ENCODE data around the gene CANT1.
"Not testable (repeated sequence)": the region's sequence is repeated elsewhere in the genome, so short reads cannot be mapped to it uniquely, and the experiment has no call there.

Gene CANT1

DNA sequence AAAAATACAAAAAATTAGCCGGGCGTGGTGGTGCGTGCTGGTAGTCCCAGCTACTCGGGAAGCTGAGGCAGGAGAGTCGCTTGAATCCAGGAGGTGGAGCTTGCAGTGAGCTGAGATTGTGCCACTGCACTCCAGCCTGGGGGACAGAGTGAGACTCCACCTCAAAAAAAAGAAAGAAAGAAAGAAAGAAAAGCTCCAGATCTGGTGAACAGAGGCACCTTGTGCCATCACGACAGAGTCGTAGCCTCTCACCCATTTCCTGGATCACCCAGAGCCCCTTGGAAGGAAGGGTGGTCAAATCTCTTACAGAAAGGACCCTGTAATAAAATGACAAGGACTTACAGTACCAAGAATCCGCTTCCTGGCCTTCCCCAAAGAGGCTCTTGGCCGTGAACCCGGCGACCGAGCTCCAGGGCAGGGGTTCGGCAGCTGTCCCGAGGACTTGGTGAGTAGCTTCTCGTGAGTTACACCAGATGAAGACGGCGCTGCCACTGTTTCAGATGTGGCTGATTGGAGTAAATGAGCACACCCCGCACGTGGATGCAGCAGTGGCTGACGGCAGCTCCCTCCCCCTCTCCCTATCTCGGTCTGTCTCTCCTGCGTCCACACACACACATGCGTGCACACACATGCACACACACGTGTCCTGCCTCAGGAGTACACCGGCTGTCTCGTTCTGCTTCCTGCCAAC, 43.3 kb downstream of the CANT1 start:
- Histone ChIP-seq H3K4me1 (ENCODE audit: control insufficient read depth, insufficient read depth, low read length) (peaks cover 11% of the 10 kb centered on the region), H3K9me3 (ENCODE audit: control insufficient read depth, low read length) (no peaks in the 10 kb centered on the region), H3K4me3 (ENCODE audit: low read length) (no peak overlapping the region), H3K36me3 (ENCODE audit: control insufficient read depth, insufficient read depth, low read length, severe bottlenecking) (peaks cover 12% of the 10 kb centered on the region), H3K27me3 (replicated peaks; ENCODE audit: control insufficient read depth, insufficient read depth, low read length) (no peaks in the 10 kb centered on the region), H3K9ac (ENCODE audit: low read length) (no peak overlapping the region)
- DNase-seq (ENCODE audit: low read depth), result no peak

DNA sequence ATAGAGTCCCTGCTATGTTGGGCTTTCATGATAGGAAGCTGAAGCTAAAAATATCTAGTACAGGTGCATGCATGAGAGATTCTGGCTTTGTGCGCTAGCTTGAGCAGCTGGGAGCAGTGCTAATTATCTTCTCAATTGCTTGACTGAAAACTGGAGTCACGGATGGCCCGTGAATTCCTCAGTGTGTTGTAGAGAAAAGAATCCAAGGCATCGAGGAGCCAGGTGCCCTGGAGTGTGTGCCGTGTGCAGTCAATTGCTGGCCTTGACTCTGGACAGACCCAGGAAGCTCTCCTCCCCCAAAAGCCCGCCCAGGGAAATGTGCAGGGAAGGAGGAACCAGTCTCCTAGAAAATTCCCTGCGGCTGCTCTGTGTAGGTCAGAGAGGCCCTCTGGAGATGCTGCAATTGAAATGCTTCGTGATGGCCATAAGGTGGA, 44.1 kb downstream of the CANT1 start:
- no peak for DNase-seq (ENCODE audit: low read depth)
- no peak overlapping the region for H3K9ac ChIP-seq (ENCODE audit: low read length)
- no peaks in the 10 kb centered on the region for H3K27me3 ChIP-seq (replicated peaks; ENCODE audit: control insufficient read depth, insufficient read depth, low read length)
- H3K9me3 ChIP-seq (ENCODE audit: control insufficient read depth, low read length), result no peaks in the 10 kb centered on the region
- H3K4me1 ChIP-seq (ENCODE audit: control insufficient read depth, insufficient read depth, low read length), result peaks cover 12% of the 10 kb centered on the region
- H3K36me3 ChIP-seq (ENCODE audit: control insufficient read depth, insufficient read depth, low read length, severe bottlenecking), result peaks cover 9% of the 10 kb centered on the region
- no peak overlapping the region for H3K4me3 ChIP-seq (ENCODE audit: low read length)

DNA sequence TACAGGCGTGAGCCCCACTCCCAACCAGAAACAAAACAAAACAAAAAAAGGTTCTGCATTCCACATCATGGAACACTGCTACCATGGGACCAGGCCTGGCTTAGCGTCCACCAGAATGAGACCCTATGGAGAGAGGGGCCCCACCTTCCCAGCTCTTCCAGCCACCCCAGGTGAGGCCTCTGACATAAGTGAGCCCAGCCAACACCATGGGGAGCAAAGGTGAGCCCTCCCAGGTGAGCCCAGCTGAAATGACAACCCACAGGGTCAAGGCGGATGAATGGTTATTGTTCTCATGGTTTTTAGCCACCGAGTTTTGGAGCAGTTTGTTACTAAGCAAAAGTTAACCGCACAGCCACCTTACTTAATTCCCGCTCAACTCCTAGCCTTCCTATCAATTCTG, 46.2 kb downstream of the CANT1 start:
- Histone ChIP-seq H3K4me1 (ENCODE audit: control insufficient read depth, insufficient read depth, low read length) (peaks cover 12% of the 10 kb centered on the region), H3K9me3 (ENCODE audit: control insufficient read depth, low read length) (no peaks in the 10 kb centered on the region), H3K9ac (ENCODE audit: low read length) (no peak overlapping the region), H3K27me3 (replicated peaks; ENCODE audit: control insufficient read depth, insufficient read depth, low read length) (no peaks in the 10 kb centered on the region), H3K4me3 (ENCODE audit: low read length) (no peak overlapping the region), H3K36me3 (ENCODE audit: control insufficient read depth, insufficient read depth, low read length, severe bottlenecking) (no peaks in the 10 kb centered on the region)
- DNase-seq (ENCODE audit: low read depth), result no peak

DNA sequence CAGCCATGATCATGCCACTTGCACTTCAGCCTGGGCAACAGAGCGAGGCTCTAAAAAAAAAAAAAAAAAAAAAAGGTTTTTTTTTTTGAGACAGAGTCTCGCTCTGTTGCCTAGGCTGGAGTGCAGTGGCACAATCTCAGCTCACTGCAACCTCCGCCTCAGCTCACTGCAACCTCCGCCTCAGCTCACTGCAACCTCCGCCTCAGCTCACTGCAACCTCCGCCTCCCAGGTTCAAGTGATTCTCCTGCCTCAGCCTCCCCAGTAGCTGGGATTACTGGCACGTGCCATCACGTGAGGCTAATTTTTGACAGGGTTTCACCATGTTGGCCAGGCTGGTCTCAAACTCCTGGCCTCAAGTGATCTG, 46.6 kb downstream of the CANT1 start:
- not testable (repeated sequence) for H3K27me3 ChIP-seq (replicated peaks; ENCODE audit: control insufficient read depth, insufficient read depth, low read length); DNase-seq (ENCODE audit: low read depth); H3K9ac ChIP-seq (ENCODE audit: low read length); H3K36me3 ChIP-seq (ENCODE audit: control insufficient read depth, insufficient read depth, low read length, severe bottlenecking); H3K4me3 ChIP-seq (ENCODE audit: low read length); H3K9me3 ChIP-seq (ENCODE audit: control insufficient read depth, low read length)
- peaks cover 12% of the 10 kb centered on the region for H3K4me1 ChIP-seq (ENCODE audit: control insufficient read depth, insufficient read depth, low read length)

- no peaks in the 10 kb centered on the region for H3K27me3 ChIP-seq (replicated peaks; ENCODE audit: control insufficient read depth, insufficient read depth, low read length)
- peak; percentile 12 for DNase-seq (ENCODE audit: low read depth)
Observed at GRCh38 chr17:78962345-78962983, 47.1 kb downstream of the CANT1 start.

DNA sequence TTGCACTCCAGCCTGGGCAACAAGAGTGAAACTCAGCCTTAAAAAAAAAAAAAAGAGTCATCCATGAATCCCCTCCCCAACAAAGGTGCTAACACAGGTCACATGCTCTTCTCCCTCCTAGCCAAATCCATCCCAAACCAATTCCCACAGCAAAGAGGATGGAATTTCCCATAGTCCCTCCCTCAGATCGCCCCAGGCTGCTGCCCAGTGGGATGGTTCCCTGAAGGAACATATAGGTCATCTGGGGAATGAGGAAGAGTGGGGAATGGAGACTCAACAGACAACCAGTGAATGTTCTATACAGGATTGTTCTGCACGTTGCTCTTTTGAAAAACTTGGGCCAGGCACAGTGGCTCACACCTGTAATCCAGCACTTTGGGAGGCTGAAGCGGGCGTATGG, 48.0 kb downstream of the CANT1 start:
- no peak overlapping the region for H3K4me3 ChIP-seq (ENCODE audit: low read length)
- DNase-seq (ENCODE audit: low read depth), result no peak
- no peaks in the 10 kb centered on the region for H3K36me3 ChIP-seq (ENCODE audit: control insufficient read depth, insufficient read depth, low read length, severe bottlenecking)
- H3K9me3 ChIP-seq (ENCODE audit: control insufficient read depth, low read length), result no peaks in the 10 kb centered on the region
- H3K9ac ChIP-seq (ENCODE audit: low read length), result no peak overlapping the region
- peaks cover 12% of the 10 kb centered on the region for H3K4me1 ChIP-seq (ENCODE audit: control insufficient read depth, insufficient read depth, low read length)
- H3K27me3 ChIP-seq (replicated peaks; ENCODE audit: control insufficient read depth, insufficient read depth, low read length), result no peaks in the 10 kb centered on the region

More at GRCh38 chr17:78962345-78962983, 47.1 kb downstream of the CANT1 start:
- Histone ChIP-seq H3K9me3 (ENCODE audit: control insufficient read depth, low read length) (no peaks in the 10 kb centered on the region), H3K36me3 (ENCODE audit: control insufficient read depth, insufficient read depth, low read length, severe bottlenecking) (no peaks in the 10 kb centered on the region), H3K4me1 (ENCODE audit: control insufficient read depth, insufficient read depth, low read length) (peaks cover 12% of the 10 kb centered on the region), H3K4me3 (ENCODE audit: low read length) (no peak overlapping the region), H3K9ac (ENCODE audit: low read length) (no peak overlapping the region)

DNA sequence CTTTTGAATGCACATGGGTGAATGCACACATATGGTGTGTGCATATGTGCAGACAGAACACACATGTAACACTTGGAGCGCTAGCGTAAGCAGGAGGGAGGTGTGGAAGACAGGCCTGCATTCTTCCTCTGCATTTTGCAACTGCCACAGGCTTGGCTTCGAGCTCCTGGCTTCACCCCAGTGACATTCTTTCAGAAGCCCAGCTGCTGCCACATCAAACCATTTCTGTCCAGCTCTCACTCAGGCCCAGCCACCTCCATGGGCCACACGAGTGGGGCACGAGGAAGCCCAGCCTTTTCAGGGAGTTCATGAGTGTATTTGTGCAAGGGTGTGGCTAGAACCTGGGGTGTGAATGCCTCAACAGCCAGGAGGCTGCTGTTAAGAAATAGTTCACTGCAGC, 48.6 kb downstream of the CANT1 start:
- Histone ChIP-seq H3K9ac (ENCODE audit: low read length) (no peak overlapping the region), H3K4me1 (ENCODE audit: control insufficient read depth, insufficient read depth, low read length) (peaks cover 12% of the 10 kb centered on the region), H3K27me3 (replicated peaks; ENCODE audit: control insufficient read depth, insufficient read depth, low read length) (no peaks in the 10 kb centered on the region), H3K4me3 (ENCODE audit: low read length) (no peak overlapping the region), H3K36me3 (ENCODE audit: control insufficient read depth, insufficient read depth, low read length, severe bottlenecking) (no peaks in the 10 kb centered on the region), H3K9me3 (ENCODE audit: control insufficient read depth, low read length) (no peaks in the 10 kb centered on the region)
- DNase-seq (ENCODE audit: low read depth), result peak; percentile 56

DNA sequence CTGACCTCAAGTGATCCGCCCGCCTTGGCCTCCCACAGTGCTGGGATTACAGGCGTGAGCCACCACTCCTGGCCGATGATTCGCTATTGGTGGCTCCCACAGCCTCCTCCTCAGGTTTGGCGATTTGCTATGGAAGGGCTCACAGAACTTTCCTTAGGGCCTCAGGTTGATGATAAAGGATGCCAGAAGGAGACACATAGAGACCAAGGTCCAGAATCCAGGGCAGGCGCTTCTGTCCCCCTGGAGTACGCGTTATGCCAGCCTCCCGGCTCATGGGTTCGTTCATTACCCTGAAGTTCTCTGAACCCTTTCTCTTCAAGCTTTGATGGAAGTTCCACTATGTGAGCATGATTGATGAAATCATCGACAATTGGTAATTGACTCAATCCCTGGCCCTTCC, 49.8 kb downstream of the CANT1 start:
- H3K4me3 ChIP-seq (ENCODE audit: low read length), result no peak overlapping the region
- H3K27me3 ChIP-seq (replicated peaks; ENCODE audit: control insufficient read depth, insufficient read depth, low read length), result no peaks in the 10 kb centered on the region
- no peaks in the 10 kb centered on the region for H3K36me3 ChIP-seq (ENCODE audit: control insufficient read depth, insufficient read depth, low read length, severe bottlenecking)
- peaks cover 12% of the 10 kb centered on the region for H3K4me1 ChIP-seq (ENCODE audit: control insufficient read depth, insufficient read depth, low read length)
- H3K9me3 ChIP-seq (ENCODE audit: control insufficient read depth, low read length), result no peaks in the 10 kb centered on the region
- DNase-seq (ENCODE audit: low read depth), result no peak
- H3K9ac ChIP-seq (ENCODE audit: low read length), result no peak overlapping the region

- no peak for DNase-seq (ENCODE audit: low read depth)
- Histone ChIP-seq H3K4me3 (ENCODE audit: low read length) (no peak overlapping the region), H3K27me3 (replicated peaks; ENCODE audit: control insufficient read depth, insufficient read depth, low read length) (peaks cover 5% of the 10 kb centered on the region), H3K36me3 (ENCODE audit: control insufficient read depth, insufficient read depth, low read length, severe bottlenecking) (no peaks in the 10 kb centered on the region), H3K9ac (ENCODE audit: low read length) (no peak overlapping the region), H3K4me1 (ENCODE audit: control insufficient read depth, insufficient read depth, low read length) (peaks cover 12% of the 10 kb centered on the region), H3K9me3 (ENCODE audit: control insufficient read depth, low read length) (no peaks in the 10 kb centered on the region)
Observed at GRCh38 chr17:78958641-78959127, 50.9 kb downstream of the CANT1 start.

DNA sequence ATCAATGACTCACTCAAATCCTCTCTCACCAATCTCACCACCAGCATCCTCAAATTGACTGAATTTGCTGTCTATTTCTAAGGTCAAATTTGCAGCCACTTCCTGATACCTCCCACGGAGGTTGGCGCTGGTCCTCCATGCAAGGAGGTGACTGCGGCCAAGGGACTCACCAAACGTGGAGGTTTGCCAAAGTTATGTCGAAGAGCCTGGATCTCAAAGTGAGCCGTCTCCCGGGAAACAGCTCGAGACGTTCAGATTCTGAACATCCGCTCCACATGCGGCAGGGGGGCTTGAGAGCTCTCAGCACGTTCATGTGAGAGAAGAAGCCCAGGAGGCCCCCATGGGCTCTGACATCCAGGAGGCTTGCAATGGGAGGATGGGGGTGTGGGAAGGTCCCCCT, 52.4 kb downstream of the CANT1 start:
- Histone ChIP-seq H3K4me1 (ENCODE audit: control insufficient read depth, insufficient read depth, low read length) (peaks cover 17% of the 10 kb centered on the region), H3K36me3 (ENCODE audit: control insufficient read depth, insufficient read depth, low read length, severe bottlenecking) (no peaks in the 10 kb centered on the region), H3K9me3 (ENCODE audit: control insufficient read depth, low read length) (no peaks in the 10 kb centered on the region), H3K9ac (ENCODE audit: low read length) (no peak overlapping the region), H3K27me3 (replicated peaks; ENCODE audit: control insufficient read depth, insufficient read depth, low read length) (peaks cover 5% of the 10 kb centered on the region), H3K4me3 (ENCODE audit: low read length) (no peak overlapping the region)
- no peak for DNase-seq (ENCODE audit: low read depth)

GRCh38 chr17:78956254-78956653, 53.3 kb downstream of the CANT1 start:
- H3K9ac ChIP-seq (ENCODE audit: low read length), result no peak overlapping the region
- H3K4me1 ChIP-seq (ENCODE audit: control insufficient read depth, insufficient read depth, low read length), result peaks cover 15% of the 10 kb centered on the region
- H3K27me3 ChIP-seq (replicated peaks; ENCODE audit: control insufficient read depth, insufficient read depth, low read length), result peaks cover 5% of the 10 kb centered on the region
- no peak overlapping the region for H3K4me3 ChIP-seq (ENCODE audit: low read length)
- peaks cover 5% of the 10 kb centered on the region for H3K9me3 ChIP-seq (ENCODE audit: control insufficient read depth, low read length)
- no peaks in the 10 kb centered on the region for H3K36me3 ChIP-seq (ENCODE audit: control insufficient read depth, insufficient read depth, low read length, severe bottlenecking)
- DNase-seq (ENCODE audit: low read depth), result no peak

Measured in adipocyte (in vitro differentiated cells).